GM23338 (cell line): ENCODE results near the gene EDNRA.

Source experiments
- EZH2 ChIP-seq: fragments of 200-600 bp; sonication (generic); IDR thresholded peaks from one replicate; pipeline ENCODE4 v1.8.0; 2017; ENCODE audit warnings: antibody characterized with exemption, mild to moderate bottlenecking, low read depth; ENCODE audit not compliant: unreplicated experiment
- EZH2phosphoT487 ChIP-seq: fragments of 200-600 bp; sonication (generic); IDR thresholded peaks from one replicate; pipeline ENCODE4 v1.8.1; 2018; ENCODE audit warnings: antibody characterized with exemption; ENCODE audit not compliant: unreplicated experiment
- POLR2AphosphoS5 ChIP-seq: IDR thresholded peaks from 2 replicates; pipeline ENCODE4 v1.6.1; 2016; ENCODE audit warnings: antibody characterized with exemption, low read depth
- REST ChIP-seq: IDR thresholded peaks from one replicate; pipeline ENCODE4 v1.6.1; 2018; ENCODE audit warnings: antibody characterized with exemption; ENCODE audit not compliant: unreplicated experiment
- ZNF114 ChIP-seq: fragments of 250-450 bp; sonication (Bioruptor Pico); IDR thresholded peaks from 2 replicates; pipeline ENCODE4 v1.5.0; 2020; ENCODE audit warnings: mild to moderate bottlenecking, moderate library complexity
- TF ChIP-seq, protein P1 (sequence below), 2 experiments: fragments of 200-600 bp in 1 of 2; sonication (generic) in 1 of 2; conservative IDR thresholded peaks; 2 replicates each; pipeline versions ENCODE4 v1.5.1 to v1.6.1; 2016 to 2017; ENCODE audit warnings: antibody characterized with exemption in 2 of 2, low read depth in 2 of 2, mild to moderate bottlenecking in 2 of 2, moderate library complexity in 1 of 2
- TF ChIP-seq, protein P2 (sequence below): fragments of 250-450 bp; sonication (Bioruptor Pico); IDR thresholded peaks from 2 replicates; pipeline ENCODE4 v1.5.0; 2020; ENCODE audit warnings: mild to moderate bottlenecking, moderate library complexity

- TF ChIP-seq, protein P1, sequence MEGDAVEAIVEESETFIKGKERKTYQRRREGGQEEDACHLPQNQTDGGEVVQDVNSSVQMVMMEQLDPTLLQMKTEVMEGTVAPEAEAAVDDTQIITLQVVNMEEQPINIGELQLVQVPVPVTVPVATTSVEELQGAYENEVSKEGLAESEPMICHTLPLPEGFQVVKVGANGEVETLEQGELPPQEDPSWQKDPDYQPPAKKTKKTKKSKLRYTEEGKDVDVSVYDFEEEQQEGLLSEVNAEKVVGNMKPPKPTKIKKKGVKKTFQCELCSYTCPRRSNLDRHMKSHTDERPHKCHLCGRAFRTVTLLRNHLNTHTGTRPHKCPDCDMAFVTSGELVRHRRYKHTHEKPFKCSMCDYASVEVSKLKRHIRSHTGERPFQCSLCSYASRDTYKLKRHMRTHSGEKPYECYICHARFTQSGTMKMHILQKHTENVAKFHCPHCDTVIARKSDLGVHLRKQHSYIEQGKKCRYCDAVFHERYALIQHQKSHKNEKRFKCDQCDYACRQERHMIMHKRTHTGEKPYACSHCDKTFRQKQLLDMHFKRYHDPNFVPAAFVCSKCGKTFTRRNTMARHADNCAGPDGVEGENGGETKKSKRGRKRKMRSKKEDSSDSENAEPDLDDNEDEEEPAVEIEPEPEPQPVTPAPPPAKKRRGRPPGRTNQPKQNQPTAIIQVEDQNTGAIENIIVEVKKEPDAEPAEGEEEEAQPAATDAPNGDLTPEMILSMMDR (conservative IDR thresholded peaks at IDR 0.05; ENCODE audit: low read depth in 2 of 2), result no peak
- TF ChIP-seq EZH2 (no peak), POLR2AphosphoS5 (no peak), ZNF114 (CRISPR knock-in tag) (no peak), REST (no peak), EZH2phosphoT487 (no peak)
- TF ChIP-seq, protein P2, sequence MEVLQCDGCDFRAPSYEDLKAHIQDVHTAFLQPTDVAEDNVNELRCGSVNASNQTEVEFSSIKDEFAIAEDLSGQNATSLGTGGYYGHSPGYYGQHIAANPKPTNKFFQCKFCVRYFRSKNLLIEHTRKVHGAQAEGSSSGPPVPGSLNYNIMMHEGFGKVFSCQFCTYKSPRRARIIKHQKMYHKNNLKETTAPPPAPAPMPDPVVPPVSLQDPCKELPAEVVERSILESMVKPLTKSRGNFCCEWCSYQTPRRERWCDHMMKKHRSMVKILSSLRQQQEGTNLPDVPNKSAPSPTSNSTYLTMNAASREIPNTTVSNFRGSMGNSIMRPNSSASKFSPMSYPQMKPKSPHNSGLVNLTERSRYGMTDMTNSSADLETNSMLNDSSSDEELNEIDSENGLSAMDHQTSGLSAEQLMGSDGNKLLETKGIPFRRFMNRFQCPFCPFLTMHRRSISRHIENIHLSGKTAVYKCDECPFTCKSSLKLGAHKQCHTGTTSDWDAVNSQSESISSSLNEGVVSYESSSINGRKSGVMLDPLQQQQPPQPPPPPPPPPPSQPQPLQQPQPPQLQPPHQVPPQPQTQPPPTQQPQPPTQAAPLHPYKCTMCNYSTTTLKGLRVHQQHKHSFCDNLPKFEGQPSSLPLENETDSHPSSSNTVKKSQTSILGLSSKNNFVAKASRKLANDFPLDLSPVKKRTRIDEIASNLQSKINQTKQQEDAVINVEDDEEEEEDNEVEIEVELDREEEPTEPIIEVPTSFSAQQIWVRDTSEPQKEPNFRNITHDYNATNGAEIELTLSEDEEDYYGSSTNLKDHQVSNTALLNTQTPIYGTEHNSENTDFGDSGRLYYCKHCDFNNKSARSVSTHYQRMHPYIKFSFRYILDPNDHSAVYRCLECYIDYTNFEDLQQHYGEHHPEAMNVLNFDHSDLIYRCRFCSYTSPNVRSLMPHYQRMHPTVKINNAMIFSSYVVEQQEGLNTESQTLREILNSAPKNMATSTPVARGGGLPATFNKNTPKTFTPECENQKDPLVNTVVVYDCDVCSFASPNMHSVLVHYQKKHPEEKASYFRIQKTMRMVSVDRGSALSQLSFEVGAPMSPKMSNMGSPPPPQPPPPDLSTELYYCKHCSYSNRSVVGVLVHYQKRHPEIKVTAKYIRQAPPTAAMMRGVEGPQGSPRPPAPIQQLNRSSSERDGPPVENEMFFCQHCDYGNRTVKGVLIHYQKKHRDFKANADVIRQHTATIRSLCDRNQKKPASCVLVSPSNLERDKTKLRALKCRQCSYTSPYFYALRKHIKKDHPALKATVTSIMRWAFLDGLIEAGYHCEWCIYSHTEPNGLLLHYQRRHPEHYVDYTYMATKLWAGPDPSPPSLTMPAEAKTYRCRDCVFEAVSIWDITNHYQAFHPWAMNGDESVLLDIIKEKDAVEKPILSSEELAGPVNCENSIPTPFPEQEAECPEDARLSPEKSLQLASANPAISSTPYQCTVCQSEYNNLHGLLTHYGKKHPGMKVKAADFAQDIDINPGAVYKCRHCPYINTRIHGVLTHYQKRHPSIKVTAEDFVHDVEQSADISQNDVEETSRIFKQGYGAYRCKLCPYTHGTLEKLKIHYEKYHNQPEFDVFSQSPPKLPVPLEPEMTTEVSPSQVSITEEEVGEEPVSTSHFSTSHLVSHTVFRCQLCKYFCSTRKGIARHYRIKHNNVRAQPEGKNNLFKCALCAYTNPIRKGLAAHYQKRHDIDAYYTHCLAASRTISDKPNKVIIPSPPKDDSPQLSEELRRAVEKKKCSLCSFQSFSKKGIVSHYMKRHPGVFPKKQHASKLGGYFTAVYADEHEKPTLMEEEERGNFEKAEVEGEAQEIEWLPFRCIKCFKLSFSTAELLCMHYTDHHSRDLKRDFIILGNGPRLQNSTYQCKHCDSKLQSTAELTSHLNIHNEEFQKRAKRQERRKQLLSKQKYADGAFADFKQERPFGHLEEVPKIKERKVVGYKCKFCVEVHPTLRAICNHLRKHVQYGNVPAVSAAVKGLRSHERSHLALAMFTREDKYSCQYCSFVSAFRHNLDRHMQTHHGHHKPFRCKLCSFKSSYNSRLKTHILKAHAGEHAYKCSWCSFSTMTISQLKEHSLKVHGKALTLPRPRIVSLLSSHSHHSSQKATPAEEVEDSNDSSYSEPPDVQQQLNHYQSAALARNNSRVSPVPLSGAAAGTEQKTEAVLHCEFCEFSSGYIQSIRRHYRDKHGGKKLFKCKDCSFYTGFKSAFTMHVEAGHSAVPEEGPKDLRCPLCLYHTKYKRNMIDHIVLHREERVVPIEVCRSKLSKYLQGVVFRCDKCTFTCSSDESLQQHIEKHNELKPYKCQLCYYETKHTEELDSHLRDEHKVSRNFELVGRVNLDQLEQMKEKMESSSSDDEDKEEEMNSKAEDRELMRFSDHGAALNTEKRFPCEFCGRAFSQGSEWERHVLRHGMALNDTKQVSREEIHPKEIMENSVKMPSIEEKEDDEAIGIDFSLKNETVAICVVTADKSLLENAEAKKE, result no peak
Observed at GRCh38 chr4:147480502-147480890, 401 bp upstream of the EDNRA start.
